Panc1 (cell line): ENCODE data around the gene ZCCHC14. TPM values are rescaled to one million over a fixed set of nuclear protein-coding genes. Genes with fewer than 3 reads are reported as not detected.

ENCODE experiments used
- ATAC-seq: fragments of 200-7000 bp; cut with Tn5 transposase; 2 replicates; pipeline ENCODE4 v1.9.1; 2020; ENCODE audit warnings: mild to moderate bottlenecking, moderate library complexity
- BruUV-seq: library from RNA; stranded (reverse); fragments of 400-500 nt; replicated peaks from 2 replicates; lab custom pipeline; 2021; lab: Mats Ljungman, UMichigan
- CTCF ChIA-PET: fragments of 300-600 bp; sonication (Branson Sonifier 250); formaldehyde crosslinking; loops from one replicate; lab custom pipeline; 2022; ENCODE audit warnings: antibody characterized with exemption; lab: Charles Lee
- POLR2A ChIA-PET: fragments of 300-600 bp; sonication (Branson Sonifier 250); formaldehyde crosslinking; loops from one replicate; lab custom pipeline; 2022; ENCODE audit warnings: antibody characterized with exemption; lab: Charles Lee
- DNase-seq: peaks from one replicate; pipeline ENCODE4 v3.0.0-alpha.2; 2010; ENCODE audit warnings: low read depth, low spot score
- H3K27ac ChIP-seq: 2 replicates; pipeline ENCODE4 v1.5.1; 2011; ENCODE audit warnings: mild to moderate bottlenecking, low read length, inconsistent platforms
- H3K27me3 ChIP-seq: fragments of 200-500 bp; sonication (Bioruptor generic); 2 replicates; pipeline ENCODE4 v1.6.0; 2014; ENCODE audit warnings: low read length, inconsistent platforms; ENCODE audit not compliant: control insufficient read depth, insufficient read depth
- H3K36me3 ChIP-seq: fragments of 200-500 bp; sonication (Bioruptor generic); 2 replicates; pipeline ENCODE4 v1.5.1; 2014; ENCODE audit warnings: inconsistent platforms, mild to moderate bottlenecking, low read length, moderate library complexity; ENCODE audit not compliant: control insufficient read depth, insufficient read depth
- H3K4me1 ChIP-seq: 2 replicates; pipeline ENCODE4 v1.5.1; 2011; ENCODE audit warnings: inconsistent platforms, mild to moderate bottlenecking, low read length, moderate library complexity; ENCODE audit not compliant: control insufficient read depth, insufficient read depth
- H3K4me3 ChIP-seq, 2 experiments: 2 replicates each; pipeline ENCODE4 v1.5.1; 2011 to 2012; ENCODE audit warnings: low read depth in 2 of 2, low read length in 2 of 2, mild to moderate bottlenecking in 2 of 2, inconsistent platforms in 1 of 2, moderate library complexity in 1 of 2
- H3K9me3 ChIP-seq: fragments of 200-500 bp; sonication (Bioruptor generic); 2 replicates; pipeline ENCODE4 v1.5.1; 2014; ENCODE audit warnings: low read depth, mild to moderate bottlenecking, inconsistent platforms, low read length, moderate library complexity; ENCODE audit not compliant: control insufficient read depth, insufficient read depth
- CTCF ChIP-seq: fragments of 450-650 bp; IDR thresholded peaks from 2 replicates; pipeline ENCODE4 v1.5.1; 2017; ENCODE audit warnings: mild to moderate bottlenecking
- POLR2AphosphoS5 ChIP-seq: IDR thresholded peaks from 2 replicates; pipeline ENCODE4 v1.6.1; 2012; ENCODE audit warnings: mild to moderate bottlenecking, low read depth, low read length, moderate library complexity
- REST ChIP-seq, 2 experiments: IDR thresholded peaks; 2 replicates each; pipeline ENCODE4 v1.6.1; 2011 to 2012; ENCODE audit warnings: low read depth in 2 of 2, control low read depth in 1 of 2, low read length in 1 of 2, mild to moderate bottlenecking in 1 of 2, moderate library complexity in 1 of 2; ENCODE audit not compliant: insufficient read depth in 1 of 2
- SIN3A ChIP-seq: IDR thresholded peaks from 2 replicates; pipeline ENCODE4 v1.6.1; 2012; ENCODE audit warnings: low read depth, mild to moderate bottlenecking, low read length, moderate library complexity, borderline replicate concordance; ENCODE audit not compliant: insufficient read depth
- TCF7L2 ChIP-seq: IDR thresholded peaks from 2 replicates; pipeline ENCODE4 v1.6.1; 2011; ENCODE audit warnings: mild to moderate bottlenecking, low read depth, low read length, inconsistent platforms
- in situ Hi-C: cut with HindIII; loops from 2 replicates; pipeline ENCODE4 v1.10.0; 2016; ENCODE audit warnings: low sequenced_read_pairs, low pct_unique_long_range_greater_than_20kb
- intact Hi-C: fragments of 100-400 bp; cut with micrococcal nuclease; formaldehyde crosslinking; loops from one replicate; pipeline ENCODE4 v1.10.0; 2022; ENCODE audit not compliant: unreplicated experiment
- total RNA-seq: library from RNA; stranded (reverse); gene quantifications from one replicate; pipeline ENCODE4 v1.2.1, GENCODE V29; 2021; ENCODE audit not compliant: unreplicated experiment

Gene ZCCHC14
- total RNA-seq, 1 experiment from 2014 or later = 35.0 TPM

GRCh38 chr16:87393680-87394055 lies 99.2 kb downstream of the ZCCHC14 start:
- intact Hi-C loops = no loop called here
- in situ Hi-C loops = no loop called here
- POLR2A ChIA-PET = no interaction called here
- peaks cover 7% of the 10 kb centered on the region for H3K36me3 ChIP-seq
- H3K4me1 ChIP-seq = peaks cover 26% of the 10 kb centered on the region
- H3K4me3 ChIP-seq = peak overlapping the region; percentile 73 to 94
- H3K27ac ChIP-seq = peak overlapping the region; percentile 81
- CTCF ChIA-PET = interaction anchor here (1.2 kb wide), 1 partner anchor 243 kb away, joined by 3 read pairs; no protein-coding TSS in a partner anchor
- ATAC-seq (no peak), DNase-seq (no peak)
- no peaks in the 10 kb centered on the region for H3K9me3 ChIP-seq
- no peaks in the 10 kb centered on the region for H3K27me3 ChIP-seq
- TF ChIP-seq TCF7L2 (no peak), SIN3A (no peak), REST (IDR thresholded peaks at IDR 0.05; ENCODE audit: insufficient read depth in 1 of 2, low read depth in 2 of 2, low read length in 1 of 2) (no peak), POLR2AphosphoS5 (no peak), CTCF (no peak)
- BruUV-seq = no TSS peak

- Histone ChIP-seq H3K4me1 (peaks cover 29% of the 10 kb centered on the region), H3K27me3 (no peaks in the 10 kb centered on the region), H3K36me3 (peaks cover 7% of the 10 kb centered on the region), H3K9me3 (no peaks in the 10 kb centered on the region), H3K4me3 (peak overlapping the region; percentile 73 to 94), H3K27ac (peak overlapping the region; percentile 81)
- BruUV-seq = TSS peak; percentile 86
- no peak; the same call in 1 of the 2 replicates for TF ChIP-seq SIN3A
- no peak for TF ChIP-seq CTCF
- TF ChIP-seq REST (IDR thresholded peaks at IDR 0.05; ENCODE audit: insufficient read depth in 1 of 2, low read depth in 2 of 2, low read length in 1 of 2) = no peak
- no peak for TF ChIP-seq POLR2AphosphoS5
- CTCF ChIA-PET = interaction anchor here (1.2 kb wide), 1 partner anchor 243 kb away, joined by 3 read pairs; no protein-coding TSS in a partner anchor
- POLR2A ChIA-PET = interaction anchor here (0.9 kb wide), 1 partner anchor 9 kb away, joined by 4 read pairs; the partner anchor contains the start of gene FBXO31
- peak; percentile 9 for ATAC-seq
- DNase-seq = no peak
- intact Hi-C loops (no loop called here), in situ Hi-C loops (no loop called here)
Observed at GRCh38 chr16:87392821-87393679, 99.8 kb downstream of the ZCCHC14 start.
